NCI-H2196 treated with DMSO at 0.1 percent for 48 hours (cell line): ENCODE results near the gene FOSB.
"Not testable (repeated sequence)": the region's sequence is repeated elsewhere in the genome, so short reads cannot be mapped to it uniquely, and the experiment has no call there.

Experiments
- DNase-seq: peaks from one replicate; lab custom pipeline; 2025; ENCODE audit not compliant: unreplicated experiment; lab: John Stamatoyannopoulos, UW

Gene FOSB

GRCh38 chr19:45503909-45504308 lies 36.1 kb downstream of the FOSB start:
- DNase-seq, result no peak

- no peak for DNase-seq
Observed at GRCh38 chr19:45505151-45505995, 37.6 kb downstream of the FOSB start.

- DNase-seq, result no peak
Observed at GRCh38 chr19:45505996-45506245, 38.1 kb downstream of the FOSB start.

GRCh38 chr19:45506246-45506988 lies 38.6 kb downstream of the FOSB start:
- peak; percentile 74 for DNase-seq

- peak; percentile 64 for DNase-seq
Observed at GRCh38 chr19:45506989-45507871, 39.4 kb downstream of the FOSB start, which contains the start of gene VASP. Gene VASP, plus strand, starts transcription at chr19:45507479. Its CDS starts 293 bp downstream, at chr19:45507772.

GRCh38 chr19:45507872-45508416 lies 40.1 kb downstream of the FOSB start:
- DNase-seq, result no peak

GRCh38 chr19:45508417-45508860 lies 40.6 kb downstream of the FOSB start:
- DNase-seq, result no peak

GRCh38 chr19:45508861-45509691 lies 41.3 kb downstream of the FOSB start:
- DNase-seq, result peak; percentile 66

GRCh38 chr19:45509692-45510015 lies 41.9 kb downstream of the FOSB start:
- DNase-seq, result no peak

GRCh38 chr19:45510352-45510751 lies 42.6 kb downstream of the FOSB start:
- not testable (repeated sequence) for DNase-seq

- no peak for DNase-seq
Observed at GRCh38 chr19:45511074-45511473, 43.3 kb downstream of the FOSB start.

GRCh38 chr19:45512881-45513483 lies 45.2 kb downstream of the FOSB start:
- no peak for DNase-seq

- DNase-seq, result no peak
Observed at GRCh38 chr19:45514376-45515051, 46.7 kb downstream of the FOSB start.

- no peak for DNase-seq
Observed at GRCh38 chr19:45515081-45515624, 47.4 kb downstream of the FOSB start.

- DNase-seq, result no peak
Observed at GRCh38 chr19:45515807-45516401, 48.1 kb downstream of the FOSB start.

GRCh38 chr19:45517238-45517637 lies 49.4 kb downstream of the FOSB start:
- no peak for DNase-seq

- no peak for DNase-seq
Observed at GRCh38 chr19:45517641-45518468, 50.1 kb downstream of the FOSB start.

- DNase-seq, result no peak
Observed at GRCh38 chr19:45518469-45518826, 50.7 kb downstream of the FOSB start.
